ENCODE results near the gene MAPK11.

MAPK11 gene

GRCh38 chr22:50245214-50246072, 24.7 kb downstream of the MAPK11 start:
- in situ Hi-C loops (cut with MboI; ENCODE audit: low sequenced_read_pairs, unreplicated experiment) = no loop called here
- DNase-seq (ENCODE audit: low spot score) = no peak
- TF ChIP-seq CTCF (IDR thresholded peaks at IDR 0.05; ENCODE audit: borderline replicate concordance, control extremely low read depth, extremely low read depth, insufficient read depth, missing control alignments) = no peak

DNA sequence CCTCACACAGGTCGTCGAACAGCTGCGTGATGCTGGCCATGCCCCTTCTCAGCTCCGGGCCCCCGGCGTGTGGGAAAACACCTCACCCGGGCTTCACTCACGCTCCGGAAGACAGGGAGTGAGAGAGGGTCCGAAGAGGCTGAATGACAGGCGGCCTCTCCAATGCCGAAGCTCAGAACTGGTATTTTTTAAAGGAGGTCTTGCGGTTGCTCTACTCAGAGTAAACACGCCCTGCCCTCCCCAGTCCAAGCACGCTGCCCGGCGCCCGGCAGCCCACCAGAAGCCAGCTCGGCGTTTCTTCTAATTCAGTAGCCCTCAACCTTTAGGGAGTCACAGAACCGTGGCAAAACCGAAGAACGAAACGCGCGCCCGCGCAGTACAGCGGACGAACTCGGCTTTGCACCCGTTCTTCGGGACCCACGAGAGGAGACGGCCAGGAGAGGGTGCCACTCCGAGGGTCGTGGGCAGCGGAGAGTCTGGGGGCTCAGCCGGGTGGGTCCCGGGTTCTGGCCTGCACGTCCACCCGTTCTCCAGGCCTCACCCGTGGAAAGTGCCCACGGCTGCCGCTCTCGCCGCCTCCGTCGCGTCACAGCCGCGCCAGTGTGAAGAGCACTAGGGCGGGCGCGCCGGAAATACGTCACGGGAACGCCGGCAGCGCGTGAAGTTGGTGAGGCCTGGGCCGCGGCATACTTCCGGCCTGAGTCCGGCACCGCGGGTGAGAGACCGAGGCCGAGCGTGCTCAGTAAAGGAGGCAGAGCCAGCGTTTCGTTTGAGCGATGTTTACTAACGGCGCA, 25.6 kb downstream of the MAPK11 start, which contains the start of gene TUBGCP6:
TUBGCP6 (minus strand) TSS at position 604 of the 794 bp plus-strand sequence; CDS start at position 40, 564 bp downstream.
- DNase-seq (ENCODE audit: low spot score) = peak; percentile 95
- TF ChIP-seq CTCF (IDR thresholded peaks at IDR 0.05; ENCODE audit: borderline replicate concordance, control extremely low read depth, extremely low read depth, insufficient read depth, missing control alignments) = no peak
- in situ Hi-C loops (cut with MboI; ENCODE audit: low sequenced_read_pairs, unreplicated experiment) = no loop called here

- DNase-seq (ENCODE audit: low spot score) = no peak
- in situ Hi-C loops (cut with MboI; ENCODE audit: low sequenced_read_pairs, unreplicated experiment) = no loop called here
- no peak for TF ChIP-seq CTCF (IDR thresholded peaks at IDR 0.05; ENCODE audit: borderline replicate concordance, control extremely low read depth, extremely low read depth, insufficient read depth, missing control alignments)
Observed at GRCh38 chr22:50243685-50244419, 26.3 kb downstream of the MAPK11 start.

GRCh38 chr22:50242406-50242949, 27.7 kb downstream of the MAPK11 start:
- no peak for TF ChIP-seq CTCF (IDR thresholded peaks at IDR 0.05; ENCODE audit: borderline replicate concordance, control extremely low read depth, extremely low read depth, insufficient read depth, missing control alignments)
- in situ Hi-C loops (cut with MboI; ENCODE audit: low sequenced_read_pairs, unreplicated experiment) = no loop called here
- DNase-seq (ENCODE audit: low spot score) = no peak

DNA sequence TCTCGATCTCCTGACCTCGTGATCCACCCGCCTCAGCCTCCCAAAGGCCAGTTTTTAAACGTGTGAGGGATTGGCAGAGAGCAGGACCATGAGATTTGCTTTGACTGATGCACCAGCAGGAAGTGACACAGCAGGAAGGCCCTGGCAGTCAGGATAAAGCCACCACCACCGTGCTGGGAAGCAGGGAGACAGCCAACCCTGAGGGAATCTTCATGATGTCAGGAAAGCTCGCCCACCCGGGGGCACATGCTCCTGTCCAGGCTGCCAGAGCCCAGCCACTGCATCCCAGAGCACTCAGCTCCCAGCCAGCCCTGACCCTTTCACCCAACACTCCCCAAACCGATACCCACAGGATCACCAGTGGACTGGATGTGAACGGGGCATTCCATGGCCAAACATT, 31.4 kb downstream of the MAPK11 start:
- no peak for TF ChIP-seq CTCF (IDR thresholded peaks at IDR 0.05; ENCODE audit: borderline replicate concordance, control extremely low read depth, extremely low read depth, insufficient read depth, missing control alignments)
- in situ Hi-C loops (cut with MboI; ENCODE audit: low sequenced_read_pairs, unreplicated experiment) = no loop called here
- no peak for DNase-seq (ENCODE audit: low spot score)
